CD1c-positive myeloid dendritic cell (primary cell): ENCODE measurements around the gene FITM1.
A peak's percentile ranks its signal among the peaks of the same experiment; 100 is the strongest.

Experiments
- DNase-seq: peaks from one replicate; pipeline ENCODE4 v3.0.0-alpha.2; 2016; ENCODE audit errors: extremely low spot score

FITM1 gene

GRCh38 chr14:24160850-24161804 lies 30.7 kb downstream of the FITM1 start, which contains the start of gene IRF9:
IRF9 (plus strand) TSS chr14:24161265; CDS start chr14:24162145, 880 bp downstream.
- DNase-seq, result peak; percentile 98

- peak; percentile 13 for DNase-seq
Measured at GRCh38 chr14:24162093-24162492, 31.6 kb downstream of the FITM1 start.

DNA sequence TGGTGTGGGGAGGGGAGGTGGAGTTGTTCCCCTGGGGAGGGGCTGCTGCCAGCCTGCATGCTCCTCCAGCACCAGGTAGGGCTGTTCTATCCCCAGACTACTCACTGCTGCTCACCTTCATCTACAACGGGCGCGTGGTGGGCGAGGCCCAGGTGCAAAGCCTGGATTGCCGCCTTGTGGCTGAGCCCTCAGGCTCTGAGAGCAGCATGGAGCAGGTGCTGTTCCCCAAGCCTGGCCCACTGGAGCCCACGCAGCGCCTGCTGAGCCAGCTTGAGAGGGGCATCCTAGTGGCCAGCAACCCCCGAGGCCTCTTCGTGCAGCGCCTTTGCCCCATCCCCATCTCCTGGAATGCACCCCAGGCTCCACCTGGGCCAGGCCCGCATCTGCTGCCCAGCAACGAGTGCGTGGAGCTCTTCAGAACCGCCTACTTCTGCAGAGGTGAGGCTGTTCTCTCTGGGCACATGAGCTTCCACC lies 34.1 kb downstream of the FITM1 start:
- DNase-seq, result no peak

- no peak for DNase-seq
Measured at GRCh38 chr14:24165785-24166184, 35.3 kb downstream of the FITM1 start.

DNA sequence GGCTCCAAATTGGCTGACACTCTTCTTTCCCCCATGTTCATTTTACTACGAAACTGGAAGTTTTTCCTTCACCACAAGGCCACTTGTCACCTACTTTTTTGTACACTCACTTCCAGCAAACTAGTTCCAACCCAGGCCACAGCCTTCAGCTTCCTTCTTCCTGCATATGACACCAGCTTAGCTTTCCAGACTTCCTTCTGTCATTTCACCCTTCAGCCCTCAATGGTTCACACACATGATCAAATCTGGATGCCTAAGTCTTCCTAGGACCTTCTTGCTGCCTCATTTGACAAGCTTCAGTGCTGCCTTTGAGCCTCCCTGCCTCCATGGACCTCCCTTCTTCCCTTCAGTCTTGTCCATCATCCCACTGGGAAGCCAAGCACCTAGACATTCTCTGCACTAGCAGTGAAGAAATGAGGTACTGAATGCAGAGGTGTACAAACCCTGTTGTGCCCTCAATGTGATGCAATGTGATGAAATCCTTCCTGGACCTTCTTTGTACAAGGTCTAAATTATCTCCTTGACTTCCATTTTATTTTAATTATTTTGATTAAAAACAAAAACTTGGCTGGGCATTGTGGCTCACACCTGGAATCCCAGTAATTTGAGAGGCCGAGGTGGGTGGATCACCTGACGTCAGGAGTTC lies 37.1 kb downstream of the FITM1 start:
- DNase-seq, result peak; percentile 59

DNA sequence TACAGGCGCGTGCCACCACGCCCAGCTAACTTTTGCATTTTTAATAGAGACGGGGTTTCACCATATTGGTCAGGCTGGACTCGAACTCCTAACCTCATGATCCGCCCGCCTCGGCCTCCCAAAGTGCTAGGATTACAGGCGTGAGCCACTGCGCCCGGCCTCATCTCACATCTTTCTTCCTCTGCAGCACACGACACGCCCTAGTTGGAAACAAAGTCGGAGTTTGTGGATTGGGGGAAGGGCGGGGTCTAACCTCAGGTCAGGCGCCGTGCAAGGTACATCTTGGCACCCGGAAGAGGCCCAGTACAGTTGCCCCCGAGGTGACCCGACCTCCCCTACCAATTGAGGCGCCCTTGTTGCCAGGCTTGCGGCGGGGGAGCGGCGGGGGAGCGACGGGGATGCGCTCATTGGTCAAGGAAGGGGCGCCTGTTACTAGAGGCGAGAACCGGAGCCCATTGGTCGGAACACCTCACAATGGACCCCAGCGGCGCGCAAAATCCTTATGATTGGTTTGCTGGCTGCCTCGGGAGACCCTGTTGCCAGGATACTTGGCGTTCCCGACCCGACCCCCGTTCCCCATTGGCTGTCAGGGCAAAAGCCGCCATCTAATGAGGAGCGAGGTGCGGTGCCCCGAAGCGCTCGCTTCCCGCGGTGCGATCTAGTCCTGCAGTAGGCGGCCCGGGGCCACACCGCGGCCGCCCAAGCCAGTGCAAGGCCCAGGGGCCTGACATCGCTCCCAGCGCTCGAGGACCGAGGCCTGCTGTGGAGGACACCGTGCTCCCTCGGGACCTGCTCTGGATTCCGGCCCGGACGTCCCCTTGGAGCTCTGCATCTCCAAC lies 41.2 kb downstream of the FITM1 start, which contains the start of gene REC8:
TSS of gene REC8 (plus strand) at position 659 of the 839 bp plus-strand sequence. CDS start 473 bp downstream, outside the sequence.
- DNase-seq, result peak; percentile 33

- DNase-seq, result no peak
Measured at GRCh38 chr14:24172261-24172860, 41.9 kb downstream of the FITM1 start.

GRCh38 chr14:24172871-24173281 lies 42.4 kb downstream of the FITM1 start:
- no peak for DNase-seq

DNA sequence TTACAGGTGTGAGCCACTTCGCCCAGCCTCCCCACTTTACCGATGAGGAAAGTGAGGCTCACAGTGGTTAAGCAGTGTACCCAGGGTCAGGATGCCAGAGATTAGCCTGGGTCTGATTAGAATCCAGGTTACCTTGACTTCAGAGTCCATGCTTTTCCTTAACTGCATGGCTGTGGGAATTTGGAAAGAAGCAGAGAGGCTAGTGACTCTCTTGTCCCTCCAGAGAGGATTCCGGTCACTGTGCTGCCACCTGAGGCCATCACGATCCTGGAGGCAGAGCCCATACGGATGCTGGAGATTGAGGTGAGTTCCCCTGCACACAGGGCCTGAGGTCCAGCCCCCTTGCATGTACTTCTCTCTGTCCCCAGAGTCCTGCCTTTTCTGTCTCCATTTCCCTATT lies 46.1 kb downstream of the FITM1 start:
- DNase-seq, result no peak

- no peak for DNase-seq
Measured at GRCh38 chr14:24177041-24177825, 46.8 kb downstream of the FITM1 start.

- DNase-seq, result no peak
Measured at GRCh38 chr14:24177891-24178290, 47.4 kb downstream of the FITM1 start.

DNA sequence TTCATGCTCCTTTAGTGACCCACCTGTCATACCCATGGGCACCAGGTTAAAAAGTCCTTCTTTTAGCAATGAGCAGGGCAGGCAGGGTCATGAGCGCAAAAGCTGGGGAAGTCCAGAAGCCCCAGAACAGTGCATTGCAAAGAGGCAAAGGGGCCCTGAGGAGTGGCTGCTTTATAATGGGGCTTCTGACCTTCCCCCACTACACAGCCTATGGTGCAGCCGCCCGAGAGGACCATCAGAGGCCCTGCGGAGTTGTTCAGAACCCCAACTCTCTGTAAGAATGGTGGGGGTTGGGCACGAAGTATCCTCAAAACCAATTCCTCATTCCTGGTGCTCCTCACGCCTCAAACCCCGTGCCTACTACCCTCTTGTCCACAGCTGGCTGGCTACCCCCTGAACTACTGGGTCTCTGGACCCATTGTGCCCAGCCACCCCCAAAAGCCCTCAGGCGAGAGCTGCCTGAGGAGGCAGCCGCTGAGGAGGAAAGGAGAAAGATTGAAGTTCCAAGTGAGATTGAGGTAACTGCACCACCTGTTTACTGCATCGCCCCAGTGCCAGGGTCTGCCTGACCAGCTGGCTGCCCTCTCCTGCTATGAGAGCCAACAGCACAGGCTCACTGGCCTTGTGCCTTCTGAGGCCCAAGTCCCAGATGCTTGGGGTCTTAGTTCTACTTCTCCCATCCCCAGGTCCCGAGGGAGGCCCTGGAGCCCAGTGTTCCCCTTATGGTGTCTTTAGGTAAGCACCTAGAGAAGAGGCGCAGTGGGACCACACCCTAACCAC lies 48.1 kb downstream of the FITM1 start:
- DNase-seq, result no peak

- DNase-seq, result no peak
Measured at GRCh38 chr14:24179294-24179960, 49.0 kb downstream of the FITM1 start.

DNA sequence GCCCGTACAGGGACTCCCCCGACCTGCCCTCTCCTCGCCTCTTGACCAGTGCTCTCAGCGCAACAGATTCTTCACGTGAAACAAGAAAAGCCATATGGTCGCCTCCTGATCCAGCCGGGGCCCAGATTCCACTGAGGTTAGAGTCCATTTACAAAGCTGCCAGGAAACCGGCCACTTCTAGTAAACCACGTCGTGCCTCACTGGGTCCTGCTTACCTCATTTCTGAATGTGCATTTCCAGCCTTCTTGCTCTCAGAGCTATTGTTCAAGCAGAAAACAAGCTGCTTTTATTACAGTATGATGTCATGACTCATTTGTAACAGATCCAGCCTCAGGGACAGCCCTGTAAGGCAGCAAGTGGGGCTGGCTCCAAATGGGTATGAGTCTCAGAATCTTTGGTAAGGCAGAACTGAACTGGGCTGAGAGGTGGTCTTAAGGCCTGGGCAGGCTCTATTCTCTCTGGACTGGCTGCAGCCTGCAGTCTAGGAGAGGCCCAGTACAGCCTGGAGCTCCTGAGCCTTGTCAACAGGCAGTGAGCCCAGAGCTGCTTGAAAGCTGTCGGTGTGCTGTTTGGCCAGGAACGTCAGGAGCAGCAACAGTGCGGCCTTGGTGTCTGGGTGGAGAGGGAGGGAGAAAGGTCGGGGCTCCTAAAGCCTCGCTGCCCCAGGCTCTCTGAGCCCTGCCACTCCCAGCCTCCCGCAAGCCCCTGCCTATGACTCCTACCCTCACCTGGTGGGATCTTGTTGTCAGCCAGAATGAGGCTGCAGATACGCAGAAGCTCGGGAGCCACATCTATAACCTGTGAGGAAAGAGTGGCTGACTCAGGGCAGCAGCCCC lies 49.7 kb downstream of the FITM1 start:
- DNase-seq, result no peak

DNA sequence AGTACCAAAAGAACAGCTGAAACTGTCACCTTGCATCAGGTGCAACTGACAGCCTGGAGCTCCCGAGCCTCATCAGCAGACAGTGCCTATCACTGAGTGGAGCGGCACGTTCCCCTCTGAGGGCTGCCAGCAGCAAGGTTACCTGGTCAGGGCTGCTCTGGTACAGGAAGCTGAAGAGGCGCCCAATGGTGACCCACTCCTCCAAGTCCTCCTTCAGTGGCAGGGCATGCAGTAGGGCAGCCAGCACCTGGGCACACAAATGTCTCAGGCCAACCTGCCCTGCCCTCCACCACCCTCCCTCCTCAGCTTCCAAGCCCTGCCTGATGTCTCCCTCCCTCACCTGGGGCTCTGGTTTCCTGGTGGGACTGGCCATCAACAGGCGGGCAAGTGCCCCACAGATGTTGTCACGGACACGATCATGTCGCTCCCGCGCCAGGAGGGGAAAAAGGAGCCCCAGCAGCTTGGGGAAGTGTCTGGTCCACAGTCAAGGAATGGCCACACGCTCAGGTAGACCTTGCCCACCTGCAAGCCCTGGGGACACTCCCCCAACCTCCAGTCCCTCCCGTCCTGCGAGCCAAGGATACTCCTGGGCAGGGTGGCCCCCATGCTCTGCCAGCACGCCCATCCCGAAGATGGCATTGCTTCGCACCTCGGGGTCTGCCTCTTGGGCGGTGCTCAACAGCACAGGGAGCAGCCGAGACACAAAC lies 51.1 kb downstream of the FITM1 start:
- DNase-seq, result no peak
